GM18505 (cell line): Measurements from ENCODE around the gene EIF1AY.

Experiments
- ATAC-seq: cut with Tn5 transposase; IDR thresholded peaks from one replicate; pipeline ENCODE4 v1.9.1; 2021; ENCODE audit not compliant: unreplicated experiment
- POLR2A ChIP-seq: IDR thresholded peaks from 4 replicates; pipeline ENCODE4 v1.6.1; 2011; ENCODE audit warnings: borderline replicate concordance; ENCODE audit not compliant: insufficient read depth, insufficient read length; ENCODE audit errors: extremely low read depth

Gene EIF1AY

GRCh38 chrY:20578206-20578605 is 2.6 kb downstream of the EIF1AY start:
- TF ChIP-seq POLR2A = no peak
- ATAC-seq = no peak

- ATAC-seq = no peak
- TF ChIP-seq POLR2A = no peak
These were observed 6.1 kb downstream of the EIF1AY start for GRCh38 chrY:20581687-20582086.

GRCh38 chrY:20586161-20586560 is 10.6 kb downstream of the EIF1AY start:
- no peak for ATAC-seq
- no peak for TF ChIP-seq POLR2A
